ENCODE data around the gene GON7. TPM values are rescaled to one million over a fixed set of nuclear protein-coding genes. Genes with fewer than 3 reads are reported as not detected.
A peak's percentile ranks its signal among the peaks of the same experiment; 100 is the strongest.
"Not testable (repeated sequence)": the region's sequence is repeated elsewhere in the genome, so short reads cannot be mapped to it uniquely, and the experiment has no call there.

GON7 gene
- total RNA-seq, result 5.0 TPM

GRCh38 chr14:93206793-93207467 is at the start of gene GON7, which contains the start of gene UBR7:
TSS of gene GON7 (minus strand) at chr14:93207065. CDS start at chr14:93207037, 28 bp downstream.
TSS of gene UBR7 (plus strand) at chr14:93207256. CDS start at chr14:93207292, 36 bp downstream.
- ATAC-seq (peak; percentile 98), DNase-seq (ENCODE audit: low spot score) (peak; percentile 96)

DNA sequence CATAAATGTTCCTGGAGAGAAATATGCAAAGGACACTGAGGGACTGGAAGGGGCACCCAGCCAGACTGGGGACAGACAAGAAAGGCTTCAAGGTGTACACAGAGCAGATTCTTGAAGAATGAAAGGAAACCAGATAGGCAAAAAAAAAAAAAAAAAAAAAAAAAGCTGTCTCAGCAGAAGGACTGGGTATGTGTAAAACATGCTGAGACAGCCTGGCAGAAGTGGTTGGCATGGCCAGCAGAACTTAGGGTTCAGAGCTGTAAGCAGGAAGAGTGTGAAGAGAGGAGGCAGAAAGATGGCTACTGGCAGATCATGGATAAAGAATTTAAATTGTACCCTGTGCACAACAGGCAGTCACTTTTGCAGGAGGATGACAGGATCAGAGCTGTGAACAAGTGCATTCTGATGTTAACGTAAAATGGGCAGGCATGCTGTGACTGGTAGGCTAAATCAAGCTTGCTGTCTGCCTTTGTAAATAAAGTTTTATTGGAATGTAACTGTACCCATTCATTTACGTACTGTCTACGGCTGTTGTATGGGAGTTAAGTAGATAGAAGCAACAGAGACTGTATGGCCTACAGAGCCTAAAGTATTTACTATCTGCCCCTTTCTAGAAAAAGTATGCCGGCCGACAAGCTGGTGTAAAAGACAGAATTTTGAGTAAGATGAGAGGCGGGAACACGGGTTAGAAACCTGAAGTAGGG is 42.4 kb upstream of the GON7 start:
- no peak for DNase-seq (ENCODE audit: low spot score)
- no peak for ATAC-seq

GRCh38 chr14:93246534-93246933 is 39.7 kb upstream of the GON7 start:
- no peak for DNase-seq (ENCODE audit: low spot score)
- no peak for ATAC-seq

- DNase-seq (ENCODE audit: low spot score), result no peak
- ATAC-seq, result no peak
Observed at GRCh38 chr14:93245764-93246420, 39.0 kb upstream of the GON7 start.

DNA sequence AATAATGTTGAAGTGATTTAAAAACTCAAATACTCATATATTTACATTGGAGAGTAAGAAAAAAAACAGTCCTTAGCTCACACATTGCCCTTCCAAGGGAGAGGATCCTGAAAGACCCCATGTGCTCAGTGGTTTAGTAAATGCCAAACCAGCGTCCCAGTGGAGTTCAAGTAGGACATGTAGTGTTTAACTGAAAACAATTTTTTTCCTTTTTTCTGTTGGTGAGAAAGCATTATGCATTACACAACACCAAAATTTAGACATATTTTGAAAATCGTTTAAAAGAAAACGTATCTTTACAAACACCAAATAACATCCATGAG is 33.8 kb upstream of the GON7 start:
- DNase-seq (ENCODE audit: low spot score) (no peak), ATAC-seq (no peak)

GRCh38 chr14:93239869-93240677 is 33.2 kb upstream of the GON7 start:
- ATAC-seq (no peak), DNase-seq (ENCODE audit: low spot score) (no peak)

- no peak for DNase-seq (ENCODE audit: low spot score)
- no peak for ATAC-seq
Observed at GRCh38 chr14:93234798-93235197, 27.9 kb upstream of the GON7 start.

GRCh38 chr14:93233078-93233477 is 26.2 kb upstream of the GON7 start:
- DNase-seq (ENCODE audit: low spot score); ATAC-seq: not testable (repeated sequence)

DNA sequence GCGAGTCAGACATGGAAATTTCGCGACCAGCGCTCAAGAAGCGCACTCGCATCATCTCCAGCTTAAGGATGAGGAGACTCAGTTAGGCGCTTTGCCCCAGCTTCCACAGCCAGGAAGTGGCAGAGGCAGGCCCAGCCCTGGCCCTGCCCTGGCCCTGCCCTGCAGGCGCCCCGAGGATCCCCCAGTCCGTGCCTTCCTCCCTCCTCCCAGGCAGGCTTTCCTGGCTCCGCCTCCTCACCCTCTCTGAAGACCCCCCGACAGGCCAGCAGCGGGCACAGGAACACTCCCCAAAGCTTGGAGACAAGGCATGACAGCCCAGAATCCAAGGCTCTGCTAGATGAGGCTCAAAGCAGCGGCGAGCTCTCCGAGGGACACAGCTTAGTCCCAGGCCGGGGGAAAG is 25.3 kb upstream of the GON7 start:
- ATAC-seq (no peak), DNase-seq (ENCODE audit: low spot score) (no peak)

- no peak for DNase-seq (ENCODE audit: low spot score)
Observed at GRCh38 chr14:93231129-93231979, 24.5 kb upstream of the GON7 start.

DNA sequence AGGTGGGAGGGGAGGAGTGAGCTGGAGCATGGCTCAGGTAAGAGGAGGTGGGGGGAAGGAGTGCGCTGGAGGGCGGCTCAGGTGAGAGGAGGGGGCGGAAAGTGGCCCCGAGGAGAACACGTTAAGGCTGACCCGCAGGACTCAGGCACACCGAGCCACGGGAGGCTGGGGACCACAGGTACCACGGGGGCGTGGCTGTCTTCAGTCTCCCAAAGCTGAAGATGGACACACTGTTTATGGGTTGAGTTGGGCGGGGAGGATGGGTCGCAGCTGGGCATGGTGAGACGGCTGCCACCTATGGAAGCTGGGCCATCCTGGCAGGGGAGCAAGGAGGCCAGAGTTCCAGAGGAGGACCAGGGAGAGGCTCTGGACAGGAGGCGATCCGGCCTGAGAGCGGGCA is 23.7 kb upstream of the GON7 start:
- ATAC-seq (peak; percentile 15), DNase-seq (ENCODE audit: low spot score) (no peak)

More at GRCh38 chr14:93231129-93231979, 24.5 kb upstream of the GON7 start:
- peak; percentile 48 for ATAC-seq

DNA sequence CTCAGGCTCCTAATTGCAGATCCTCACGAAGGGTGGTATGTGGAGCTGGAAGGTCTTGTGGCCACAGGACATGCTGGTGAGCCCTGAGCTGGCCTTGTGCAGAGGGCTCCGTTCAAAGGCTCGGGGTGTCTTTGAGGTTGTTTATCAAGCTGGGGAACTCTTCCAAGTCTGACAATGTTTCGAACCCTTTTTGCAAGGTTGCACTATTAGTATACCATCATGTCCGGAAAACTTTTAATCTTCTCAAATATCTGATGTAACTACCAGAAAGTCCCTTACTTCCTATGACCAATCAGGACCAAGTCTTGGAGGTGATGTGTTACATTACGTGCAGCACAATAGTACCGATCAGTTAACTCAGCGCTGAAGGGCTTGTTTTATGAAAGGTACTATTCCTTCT is 21.7 kb upstream of the GON7 start:
- ATAC-seq (no peak), DNase-seq (ENCODE audit: low spot score) (no peak)

DNA sequence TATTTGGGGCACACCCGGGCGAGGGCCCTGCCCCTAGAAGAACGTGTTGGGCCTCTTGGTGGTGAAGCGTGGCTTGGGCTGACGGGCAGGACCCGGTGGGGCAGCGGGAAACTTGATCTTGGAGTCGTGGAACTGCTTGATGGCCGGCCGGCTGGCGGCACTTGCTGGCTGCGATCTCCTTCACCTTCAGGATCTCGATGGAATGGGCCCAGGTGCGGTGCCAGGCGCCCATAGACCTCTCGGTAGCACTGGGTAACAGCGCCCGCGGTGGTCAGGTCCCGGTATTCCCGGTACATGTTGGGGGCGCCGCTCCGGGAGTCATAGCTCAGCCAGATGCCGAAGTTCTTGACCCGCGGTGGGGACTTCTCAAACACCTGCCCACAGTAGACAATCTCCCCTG is 16.7 kb upstream of the GON7 start:
- ATAC-seq (no peak), DNase-seq (ENCODE audit: low spot score) (no peak)

DNA sequence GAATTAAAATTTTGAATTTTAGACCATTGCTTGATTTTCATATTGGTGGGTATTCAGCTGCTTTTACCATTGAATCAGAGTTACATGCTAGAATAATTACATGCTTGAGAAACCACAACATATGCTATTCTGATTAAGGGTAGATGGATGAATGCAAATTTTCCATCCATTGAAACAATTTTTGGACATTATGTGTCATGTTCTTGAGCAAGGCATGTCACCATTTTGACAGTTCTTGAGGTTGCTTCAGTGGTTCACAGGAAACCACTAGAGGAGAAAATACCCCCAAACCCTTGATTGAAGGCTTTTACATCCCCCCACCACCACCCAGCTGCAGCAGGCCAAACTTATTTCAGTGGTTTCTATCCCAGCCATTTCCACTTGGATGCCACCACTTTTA is 13.6 kb upstream of the GON7 start:
- ATAC-seq, result no peak
- DNase-seq (ENCODE audit: low spot score), result no peak

GRCh38 chr14:93219103-93219726 is 12.3 kb upstream of the GON7 start:
- peak; percentile 94 for ATAC-seq
- no peak for DNase-seq (ENCODE audit: low spot score)

DNA sequence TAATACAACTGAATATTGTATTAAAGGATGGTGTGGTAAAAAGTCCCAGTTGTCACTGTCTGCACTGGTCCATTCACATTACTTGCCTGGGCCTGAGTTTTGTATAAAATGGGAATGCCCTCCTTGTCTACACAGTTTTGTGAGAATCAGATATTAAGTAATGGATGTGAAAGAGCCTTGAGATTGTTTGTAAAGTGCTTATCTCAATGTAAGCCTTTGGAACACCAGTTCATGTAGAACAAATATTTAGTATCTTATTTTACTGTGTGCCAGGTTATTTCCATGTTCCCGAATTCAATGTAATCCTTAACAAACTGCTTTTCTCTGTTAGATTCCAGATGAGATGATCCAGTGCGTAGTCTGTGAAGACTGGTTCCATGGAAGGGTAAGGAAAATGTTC is 7.7 kb upstream of the GON7 start:
- ATAC-seq (no peak), DNase-seq (ENCODE audit: low spot score) (no peak)

DNA sequence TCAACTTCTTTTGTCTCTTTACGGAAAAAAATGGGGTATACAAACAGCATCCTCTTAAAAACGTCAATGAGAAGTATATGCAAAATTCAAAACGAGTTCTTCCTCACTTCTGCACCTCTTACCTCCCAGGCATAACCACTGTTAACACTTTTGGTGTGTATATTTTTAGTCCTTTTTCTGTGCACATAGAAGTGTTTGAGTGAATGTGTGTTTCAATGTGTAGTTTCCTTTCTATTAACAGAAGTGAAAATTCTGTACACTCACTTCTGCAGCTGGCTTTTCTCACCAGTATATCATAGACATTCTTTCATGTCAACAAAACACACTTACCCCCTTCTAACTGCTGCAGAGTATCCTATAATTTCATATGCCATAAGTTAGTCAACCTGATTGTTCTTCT is 5.6 kb upstream of the GON7 start:
- DNase-seq (ENCODE audit: low spot score) (no peak), ATAC-seq (no peak)

GRCh38 chr14:93207468-93208308 is 823 bp upstream of the GON7 start:
- ATAC-seq (peak; percentile 65), DNase-seq (ENCODE audit: low spot score) (no peak)

- no peak for ATAC-seq
- DNase-seq (ENCODE audit: low spot score), result no peak
Observed at GRCh38 chr14:93201155-93201704, 5.6 kb downstream of the GON7 start.

Data from left lobe of liver (tissue), 2 donors.